ENCODE measurements around the gene ITPKB. TPM values are rescaled to one million over a fixed set of nuclear protein-coding genes. Genes with fewer than 3 reads are reported as not detected.

The ITPKB gene
- total and polyA plus RNA-seq, 2 experiments from 2014 or later, result 0.31 to 5.2 TPM

DNA sequence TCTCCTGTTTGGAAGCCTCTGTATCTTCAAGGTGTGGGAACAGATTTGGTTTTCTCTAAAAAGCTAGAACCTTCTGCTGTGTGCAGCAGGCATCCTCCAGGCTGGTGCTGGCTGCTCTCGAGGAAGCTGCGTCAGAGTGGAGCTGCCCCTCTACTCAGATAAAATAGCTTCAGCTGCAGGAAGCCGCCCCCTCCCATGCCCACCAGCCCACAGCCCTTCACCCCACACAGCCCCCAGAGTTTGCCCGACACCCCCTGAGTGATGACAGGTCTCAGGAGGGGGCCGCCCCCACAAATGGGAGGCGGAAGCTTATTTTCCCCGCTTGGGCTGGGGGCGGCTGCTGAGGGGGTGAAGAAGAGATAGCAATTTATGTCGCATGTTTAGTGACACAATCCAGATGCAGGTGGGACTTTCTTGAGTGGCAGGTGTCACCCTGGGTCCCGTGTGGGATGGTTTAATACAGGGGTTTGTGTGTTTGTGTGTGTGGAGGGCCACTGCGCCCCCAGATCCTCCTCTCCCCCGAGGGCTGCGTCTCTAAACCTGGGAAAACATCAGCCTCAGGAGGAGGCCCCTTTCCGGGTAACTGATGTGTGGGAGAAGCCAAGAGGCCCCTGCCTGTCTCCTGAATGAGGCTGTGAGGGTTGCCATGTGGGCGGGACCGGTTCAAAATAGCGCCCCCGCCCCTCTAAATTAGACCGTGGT is 135.1 kb downstream of the ITPKB start:
- Histone ChIP-seq H3K9me2 (ENCODE audit: insufficient read depth) (no peaks in the 10 kb centered on the region), H3K79me2 (replicated peaks; ENCODE audit: insufficient read depth) (no peaks in the 10 kb centered on the region), H3K4me1 (ENCODE audit: insufficient read depth) (peaks cover 25% of the 10 kb centered on the region; the same call in 1 of the 2 replicates), H3K4me3 (no peak overlapping the region), H3K36me3 (ENCODE audit: insufficient read depth) (no peaks in the 10 kb centered on the region), H3K27ac (ENCODE audit: low read depth) (no peak overlapping the region), H4K20me1 (replicated peaks; ENCODE audit: insufficient read depth) (no peaks in the 10 kb centered on the region), H3K4me2 (peak overlapping the region; percentile 29; the same call in 1 of the 2 replicates), H2AFZ (no peak overlapping the region), H3K27me3 (ENCODE audit: insufficient read depth) (no peaks in the 10 kb centered on the region), H3F3A (replicated peaks; ENCODE audit: low read depth) (no peaks in the 10 kb centered on the region)
- no peak; the same call in 2 of the 3 replicates for ATAC-seq
- Mint-ChIP-seq H3K36me3 (ENCODE audit: low read depth) (no peaks in the 10 kb centered on the region), H3K4me1 (peaks cover 39% of the 10 kb centered on the region), H3K9me3 (no peaks in the 10 kb centered on the region), H3K27ac (no peak overlapping the region), H3K4me3 (no peak overlapping the region), H3K27me3 (ENCODE audit: insufficient read depth, low read depth, poor library complexity) (peaks cover 4% of the 10 kb centered on the region)
- TF ChIP-seq ZNF331 (CRISPR knock-in tag; IDR thresholded peaks at IDR 0.05; ENCODE audit: low read depth) (no peak), POLR2AphosphoS5 (IDR thresholded peaks at IDR 0.05; ENCODE audit: low read depth) (no peak), CREB1 (CRISPR knock-in tag; IDR thresholded peaks at IDR 0.05; ENCODE audit: low read depth) (no peak), JUNB (IDR thresholded peaks at IDR 0.05; ENCODE audit: unreplicated experiment) (no peak), EZH2phosphoT487 (IDR thresholded peaks at IDR 0.05; ENCODE audit: unreplicated experiment) (no peak)
- TF ChIP-seq, protein P1, sequence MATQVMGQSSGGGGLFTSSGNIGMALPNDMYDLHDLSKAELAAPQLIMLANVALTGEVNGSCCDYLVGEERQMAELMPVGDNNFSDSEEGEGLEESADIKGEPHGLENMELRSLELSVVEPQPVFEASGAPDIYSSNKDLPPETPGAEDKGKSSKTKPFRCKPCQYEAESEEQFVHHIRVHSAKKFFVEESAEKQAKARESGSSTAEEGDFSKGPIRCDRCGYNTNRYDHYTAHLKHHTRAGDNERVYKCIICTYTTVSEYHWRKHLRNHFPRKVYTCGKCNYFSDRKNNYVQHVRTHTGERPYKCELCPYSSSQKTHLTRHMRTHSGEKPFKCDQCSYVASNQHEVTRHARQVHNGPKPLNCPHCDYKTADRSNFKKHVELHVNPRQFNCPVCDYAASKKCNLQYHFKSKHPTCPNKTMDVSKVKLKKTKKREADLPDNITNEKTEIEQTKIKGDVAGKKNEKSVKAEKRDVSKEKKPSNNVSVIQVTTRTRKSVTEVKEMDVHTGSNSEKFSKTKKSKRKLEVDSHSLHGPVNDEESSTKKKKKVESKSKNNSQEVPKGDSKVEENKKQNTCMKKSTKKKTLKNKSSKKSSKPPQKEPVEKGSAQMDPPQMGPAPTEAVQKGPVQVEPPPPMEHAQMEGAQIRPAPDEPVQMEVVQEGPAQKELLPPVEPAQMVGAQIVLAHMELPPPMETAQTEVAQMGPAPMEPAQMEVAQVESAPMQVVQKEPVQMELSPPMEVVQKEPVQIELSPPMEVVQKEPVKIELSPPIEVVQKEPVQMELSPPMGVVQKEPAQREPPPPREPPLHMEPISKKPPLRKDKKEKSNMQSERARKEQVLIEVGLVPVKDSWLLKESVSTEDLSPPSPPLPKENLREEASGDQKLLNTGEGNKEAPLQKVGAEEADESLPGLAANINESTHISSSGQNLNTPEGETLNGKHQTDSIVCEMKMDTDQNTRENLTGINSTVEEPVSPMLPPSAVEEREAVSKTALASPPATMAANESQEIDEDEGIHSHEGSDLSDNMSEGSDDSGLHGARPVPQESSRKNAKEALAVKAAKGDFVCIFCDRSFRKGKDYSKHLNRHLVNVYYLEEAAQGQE (IDR thresholded peaks at IDR 0.05; ENCODE audit: unreplicated experiment), result no peak
- no peak for DNase-seq (ENCODE audit: low spot score)

DNA sequence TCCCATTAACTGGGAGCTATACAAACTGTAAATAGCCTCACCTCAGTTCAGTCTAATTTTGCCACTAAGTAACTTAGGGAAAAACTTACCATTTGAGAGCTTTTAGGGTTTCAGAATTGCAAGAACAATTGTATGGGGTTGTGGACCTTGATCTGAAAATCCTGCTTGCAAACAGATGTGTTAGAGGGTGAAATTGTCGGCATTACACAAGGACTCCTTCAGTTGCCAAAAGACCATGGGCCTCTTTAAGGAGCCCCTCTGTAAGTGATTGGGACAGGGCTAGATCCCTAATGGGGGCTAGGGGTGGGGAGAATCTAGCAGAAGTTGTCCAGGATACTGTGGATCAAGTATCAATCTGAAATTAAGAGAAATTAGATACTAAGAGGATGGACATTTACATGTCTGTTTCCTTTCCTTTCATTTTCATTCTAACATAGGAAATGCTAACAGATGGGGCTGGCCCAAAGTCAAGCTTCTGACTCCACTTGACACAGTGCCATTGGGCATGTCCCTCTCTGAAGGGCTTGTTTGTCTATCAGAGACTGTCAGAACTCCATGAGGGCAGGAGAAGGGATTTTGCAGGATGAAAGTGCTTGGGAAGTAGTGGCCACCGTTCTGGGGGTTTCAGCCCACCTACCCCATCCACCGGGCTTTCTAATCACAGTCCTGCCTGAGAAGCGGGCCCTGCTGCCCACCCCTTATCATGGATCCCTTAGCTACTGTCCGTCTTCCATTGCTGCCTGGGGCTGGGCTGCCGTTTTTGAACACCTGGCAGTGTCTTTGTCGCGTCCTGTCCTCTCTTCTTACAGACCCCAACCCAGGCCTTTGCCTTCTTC is 135.8 kb downstream of the ITPKB start:
- Histone ChIP-seq H3K27me3 (ENCODE audit: insufficient read depth) (no peaks in the 10 kb centered on the region), H3K27ac (ENCODE audit: low read depth) (no peak overlapping the region), H3K4me2 (no peak overlapping the region), H2AFZ (no peak overlapping the region), H4K20me1 (replicated peaks; ENCODE audit: insufficient read depth) (no peaks in the 10 kb centered on the region), H3F3A (replicated peaks; ENCODE audit: low read depth) (no peaks in the 10 kb centered on the region), H3K9me2 (ENCODE audit: insufficient read depth) (no peaks in the 10 kb centered on the region), H3K79me2 (replicated peaks; ENCODE audit: insufficient read depth) (no peaks in the 10 kb centered on the region), H3K4me3 (no peak overlapping the region), H3K36me3 (ENCODE audit: insufficient read depth) (no peaks in the 10 kb centered on the region), H3K4me1 (ENCODE audit: insufficient read depth) (peaks cover 21% of the 10 kb centered on the region; the same call in 1 of the 2 replicates)
- Mint-ChIP-seq H3K4me3 (no peak overlapping the region), H3K9me3 (no peaks in the 10 kb centered on the region), H3K27ac (no peak overlapping the region), H3K36me3 (ENCODE audit: low read depth) (no peaks in the 10 kb centered on the region), H3K4me1 (peaks cover 35% of the 10 kb centered on the region), H3K27me3 (ENCODE audit: insufficient read depth, low read depth, poor library complexity) (peaks cover 8% of the 10 kb centered on the region)
- ATAC-seq (no peak), DNase-seq (ENCODE audit: low spot score) (no peak)
- TF ChIP-seq EZH2phosphoT487 (IDR thresholded peaks at IDR 0.05; ENCODE audit: unreplicated experiment), result no peak
- no peak for TF ChIP-seq ZNF114 (CRISPR knock-in tag; IDR thresholded peaks at IDR 0.05)
- TF ChIP-seq EZH2 (IDR thresholded peaks at IDR 0.05; ENCODE audit: low read depth, unreplicated experiment), result no peak
- TF ChIP-seq NANOG (IDR thresholded peaks at IDR 0.05; ENCODE audit: borderline replicate concordance), result no peak
- no peak for TF ChIP-seq CREB1 (CRISPR knock-in tag; IDR thresholded peaks at IDR 0.05; ENCODE audit: low read depth)
- TF ChIP-seq JUNB (IDR thresholded peaks at IDR 0.05; ENCODE audit: unreplicated experiment), result no peak
- TF ChIP-seq, protein P1 (IDR thresholded peaks at IDR 0.05; ENCODE audit: unreplicated experiment), result no peak
- TF ChIP-seq STAT1 (IDR thresholded peaks at IDR 0.05; ENCODE audit: unreplicated experiment), result no peak
- TF ChIP-seq, protein P2, sequence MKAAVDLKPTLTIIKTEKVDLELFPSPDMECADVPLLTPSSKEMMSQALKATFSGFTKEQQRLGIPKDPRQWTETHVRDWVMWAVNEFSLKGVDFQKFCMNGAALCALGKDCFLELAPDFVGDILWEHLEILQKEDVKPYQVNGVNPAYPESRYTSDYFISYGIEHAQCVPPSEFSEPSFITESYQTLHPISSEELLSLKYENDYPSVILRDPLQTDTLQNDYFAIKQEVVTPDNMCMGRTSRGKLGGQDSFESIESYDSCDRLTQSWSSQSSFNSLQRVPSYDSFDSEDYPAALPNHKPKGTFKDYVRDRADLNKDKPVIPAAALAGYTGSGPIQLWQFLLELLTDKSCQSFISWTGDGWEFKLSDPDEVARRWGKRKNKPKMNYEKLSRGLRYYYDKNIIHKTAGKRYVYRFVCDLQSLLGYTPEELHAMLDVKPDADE (IDR thresholded peaks at IDR 0.05), result no peak
- no peak for TF ChIP-seq ZNF331 (CRISPR knock-in tag; IDR thresholded peaks at IDR 0.05; ENCODE audit: low read depth)
- TF ChIP-seq, protein P3, sequence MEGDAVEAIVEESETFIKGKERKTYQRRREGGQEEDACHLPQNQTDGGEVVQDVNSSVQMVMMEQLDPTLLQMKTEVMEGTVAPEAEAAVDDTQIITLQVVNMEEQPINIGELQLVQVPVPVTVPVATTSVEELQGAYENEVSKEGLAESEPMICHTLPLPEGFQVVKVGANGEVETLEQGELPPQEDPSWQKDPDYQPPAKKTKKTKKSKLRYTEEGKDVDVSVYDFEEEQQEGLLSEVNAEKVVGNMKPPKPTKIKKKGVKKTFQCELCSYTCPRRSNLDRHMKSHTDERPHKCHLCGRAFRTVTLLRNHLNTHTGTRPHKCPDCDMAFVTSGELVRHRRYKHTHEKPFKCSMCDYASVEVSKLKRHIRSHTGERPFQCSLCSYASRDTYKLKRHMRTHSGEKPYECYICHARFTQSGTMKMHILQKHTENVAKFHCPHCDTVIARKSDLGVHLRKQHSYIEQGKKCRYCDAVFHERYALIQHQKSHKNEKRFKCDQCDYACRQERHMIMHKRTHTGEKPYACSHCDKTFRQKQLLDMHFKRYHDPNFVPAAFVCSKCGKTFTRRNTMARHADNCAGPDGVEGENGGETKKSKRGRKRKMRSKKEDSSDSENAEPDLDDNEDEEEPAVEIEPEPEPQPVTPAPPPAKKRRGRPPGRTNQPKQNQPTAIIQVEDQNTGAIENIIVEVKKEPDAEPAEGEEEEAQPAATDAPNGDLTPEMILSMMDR (conservative IDR thresholded peaks at IDR 0.05; ENCODE audit: low read depth in 2 of 2), result no peak

Data from GM23338 (cell line).